HG03066 (cell line): ENCODE data around the gene SP5.
A peak's percentile ranks its signal among the peaks of the same experiment; 100 is the strongest.
"Not testable (repeated sequence)": the region's sequence is repeated elsewhere in the genome, so short reads cannot be mapped to it uniquely, and the experiment has no call there.

Experiments used
- ATAC-seq: cut with Tn5 transposase; IDR thresholded peaks from one replicate; pipeline ENCODE4 v1.9.1; 2021; ENCODE audit warnings: low read depth; ENCODE audit not compliant: unreplicated experiment

SP5 gene

GRCh38 chr2:170715062-170715931 is at the start of gene SP5:
TSS of gene SP5 (plus strand) at chr2:170715337. CDS start at chr2:170715513, 176 bp downstream.
- ATAC-seq, result no peak

GRCh38 chr2:170665743-170666142 is 49.4 kb upstream of the SP5 start:
- no peak for ATAC-seq

DNA sequence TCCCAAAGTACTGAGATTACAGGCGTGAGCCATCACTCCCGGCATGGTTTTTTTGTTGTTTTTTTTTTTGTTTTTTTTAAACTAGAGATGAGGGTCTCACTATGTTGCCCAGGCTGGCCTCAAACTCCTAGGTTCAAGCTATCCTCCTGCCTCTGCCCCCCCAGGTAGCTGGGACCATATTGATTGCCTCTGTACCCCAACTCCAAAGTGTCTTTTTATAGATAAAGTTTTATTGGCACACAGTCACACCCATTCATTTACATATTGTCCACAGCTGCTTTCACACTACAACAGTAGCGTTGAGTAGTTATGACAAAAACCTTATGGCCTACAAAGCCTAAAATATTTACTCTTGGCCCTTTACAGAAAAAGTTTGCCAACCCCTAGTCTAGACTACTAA is 45.2 kb upstream of the SP5 start:
- no peak for ATAC-seq

DNA sequence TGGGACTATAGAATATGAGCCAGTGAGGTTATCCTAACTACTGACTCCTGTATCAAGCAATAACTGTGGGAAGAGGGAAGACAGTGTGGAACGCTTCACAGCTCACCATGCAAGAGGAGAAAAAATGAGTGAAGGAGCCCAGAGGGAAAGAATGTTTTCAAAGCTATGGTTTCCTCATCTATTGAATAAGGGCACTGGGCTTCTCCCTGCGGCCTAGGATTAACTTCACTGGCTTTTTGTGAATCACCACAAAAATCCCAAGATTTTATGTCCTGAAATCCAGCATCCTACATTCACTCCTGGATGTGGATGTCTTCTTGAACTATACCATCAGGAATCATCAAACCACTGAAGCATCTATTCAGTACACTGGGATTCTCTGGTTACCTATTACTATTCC is 44.5 kb upstream of the SP5 start:
- no peak for ATAC-seq

GRCh38 chr2:170671079-170671478 is 44.1 kb upstream of the SP5 start:
- ATAC-seq, result no peak

DNA sequence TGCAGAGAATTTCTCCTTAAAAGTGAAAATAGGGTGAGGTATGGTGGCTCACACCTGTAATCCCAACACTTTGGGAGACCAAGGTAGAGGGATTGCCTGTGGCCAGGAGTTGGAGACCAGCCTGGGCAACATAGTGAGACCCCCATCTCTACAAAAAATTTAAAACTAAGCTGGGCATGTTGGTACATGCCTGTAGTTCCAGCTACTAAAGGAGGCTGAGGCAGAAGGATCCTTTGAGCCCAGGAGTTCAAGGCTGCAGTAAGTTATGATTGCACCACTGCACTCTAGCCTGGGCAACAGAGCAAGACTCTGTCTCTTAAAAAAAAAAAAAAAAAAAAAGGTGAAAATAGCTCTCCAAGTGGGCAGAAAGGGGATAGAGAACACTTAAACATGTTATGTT is 40.9 kb upstream of the SP5 start:
- not testable (repeated sequence) for ATAC-seq

DNA sequence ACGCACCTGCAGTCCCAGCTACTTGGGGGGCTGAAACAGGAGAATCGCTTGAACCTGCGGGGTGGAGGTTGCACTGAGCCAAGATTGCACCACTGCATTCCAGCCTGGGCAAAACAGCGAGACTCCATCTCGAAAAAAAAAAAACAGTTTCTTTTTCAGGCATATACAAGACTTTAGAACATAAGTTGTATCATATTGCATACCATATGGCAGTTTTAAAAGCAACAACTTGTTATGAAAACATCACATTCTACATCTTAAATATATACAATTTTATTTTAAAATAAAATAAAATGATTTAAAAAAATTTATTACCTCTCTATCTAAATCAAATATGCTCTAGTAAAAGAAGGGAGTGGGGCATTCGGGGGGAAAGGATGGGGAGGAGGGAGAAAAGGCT is 39.4 kb upstream of the SP5 start:
- no peak for ATAC-seq

DNA sequence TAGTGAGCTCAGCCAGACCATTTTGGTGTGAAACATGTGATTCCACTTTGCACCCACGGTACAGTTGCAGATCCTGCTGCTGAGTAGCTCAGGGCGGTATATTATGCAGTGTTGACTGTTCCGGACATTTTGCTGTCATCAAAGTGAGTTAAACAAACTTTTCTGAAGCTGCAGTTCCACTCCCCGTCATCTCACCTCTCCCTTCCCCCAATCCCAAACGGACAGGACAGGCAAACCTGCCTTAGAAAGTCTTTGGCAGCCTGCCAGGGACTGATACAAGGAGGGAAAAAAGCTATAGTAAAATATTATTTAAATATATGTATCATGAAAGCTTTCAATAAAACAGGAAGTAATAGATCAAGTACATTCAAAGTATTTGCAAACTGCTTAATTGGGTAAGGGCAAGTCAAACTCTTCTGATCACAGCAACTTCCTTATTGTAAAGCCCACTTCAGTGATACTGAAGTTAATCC is 35.5 kb upstream of the SP5 start:
- no peak for ATAC-seq

DNA sequence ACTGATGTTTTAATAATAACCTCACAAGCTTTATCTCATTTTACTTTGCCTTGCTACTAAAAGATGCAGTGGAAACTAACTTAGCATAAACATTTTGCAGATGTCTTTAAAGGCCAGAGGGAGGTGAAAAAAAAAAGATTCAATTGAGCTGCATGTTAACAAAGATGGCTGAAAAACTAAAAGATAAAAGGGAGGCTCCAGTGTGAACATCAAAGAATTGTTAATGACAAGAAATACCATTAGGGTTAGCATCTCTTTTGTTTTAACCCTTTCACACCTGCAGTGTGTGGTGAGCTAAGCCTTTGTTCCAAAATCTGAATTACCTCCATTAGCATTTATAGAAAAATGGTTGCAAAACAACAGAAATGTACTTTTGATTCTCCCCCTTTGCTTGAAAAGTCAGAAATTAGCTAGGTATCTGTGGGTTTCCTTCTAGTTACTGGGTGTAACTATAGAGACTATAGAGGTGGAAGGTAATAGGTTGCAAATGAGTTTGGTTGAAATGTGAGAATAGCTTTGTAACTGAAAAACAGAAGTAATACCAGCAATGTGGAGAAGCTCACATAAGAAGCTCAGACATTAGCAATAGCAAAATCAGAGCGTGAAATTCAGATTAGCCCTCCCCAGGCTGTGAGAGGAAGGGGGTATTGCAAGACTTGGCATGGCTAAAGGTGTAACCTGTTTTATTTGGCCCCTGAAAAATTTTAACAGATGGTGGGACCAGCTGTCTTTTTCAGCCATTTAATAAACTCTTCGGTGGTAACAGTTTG is 34.8 kb upstream of the SP5 start:
- peak; percentile 88 for ATAC-seq

- no peak for ATAC-seq
These were observed 33.8 kb upstream of the SP5 start for GRCh38 chr2:170681311-170681710.

GRCh38 chr2:170685591-170685990 is 29.5 kb upstream of the SP5 start:
- no peak for ATAC-seq

- ATAC-seq, result no peak
These were observed 25.7 kb upstream of the SP5 start for GRCh38 chr2:170689481-170689880.

- ATAC-seq, result no peak
These were observed 24.5 kb upstream of the SP5 start for GRCh38 chr2:170690640-170691039.

GRCh38 chr2:170694316-170694715 is 20.8 kb upstream of the SP5 start:
- no peak for ATAC-seq

DNA sequence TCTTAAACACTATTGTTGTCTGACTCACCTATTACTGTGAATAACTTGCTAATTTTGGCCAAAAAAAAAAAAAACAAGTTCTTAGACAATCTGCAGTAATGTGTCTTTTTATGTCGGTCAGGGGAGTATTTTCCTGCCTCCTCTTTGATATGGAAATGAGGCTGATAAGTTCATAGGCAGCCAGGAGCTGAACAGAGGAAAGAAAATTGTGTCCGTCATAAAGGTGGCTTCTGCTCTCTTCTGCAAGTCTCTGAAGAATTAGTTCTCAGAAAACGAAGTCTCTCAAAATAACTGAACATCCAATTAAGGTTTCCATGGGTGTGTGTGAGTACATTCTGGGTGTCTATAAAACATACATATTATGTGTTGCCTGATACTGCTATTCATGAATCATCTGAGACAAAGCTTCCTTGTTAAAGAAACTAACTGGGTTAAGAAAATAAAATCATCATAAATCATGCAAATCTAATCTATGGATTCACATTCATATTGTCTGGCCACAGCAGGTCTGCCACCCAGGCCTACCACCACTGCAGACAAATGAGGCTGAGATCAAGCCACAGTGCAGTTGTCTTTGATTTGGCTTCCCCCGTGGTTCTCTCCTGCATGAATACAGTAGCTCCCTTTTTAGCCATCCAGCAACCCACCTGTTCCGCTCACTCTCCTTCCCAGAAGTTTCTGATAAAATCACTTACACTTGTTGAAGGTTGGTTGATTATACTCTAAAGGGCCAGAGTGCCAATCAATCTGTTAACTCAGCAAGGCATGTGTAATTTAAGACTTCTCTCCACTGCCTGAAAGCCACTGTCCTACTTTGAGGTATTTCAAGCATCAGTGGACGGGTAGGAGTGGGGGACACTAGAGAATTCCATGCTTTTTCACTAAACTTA is 19.4 kb upstream of the SP5 start:
- ATAC-seq, result no peak

- ATAC-seq, result no peak
These were observed 18.2 kb upstream of the SP5 start for GRCh38 chr2:170696948-170697347.

GRCh38 chr2:170701011-170701410 is 14.1 kb upstream of the SP5 start:
- ATAC-seq, result no peak

GRCh38 chr2:170703776-170704476 is 11.2 kb upstream of the SP5 start:
- ATAC-seq, result no peak

GRCh38 chr2:170707821-170708795 is 7.0 kb upstream of the SP5 start:
- ATAC-seq, result no peak
